Measurements from ENCODE around the gene MYL7. TPM values are rescaled to one million over a fixed set of nuclear protein-coding genes. Genes with fewer than 3 reads are reported as not detected.

MYL7 gene
- total RNA-seq, 1 experiment from 2014 or later = 5.7 TPM

DNA sequence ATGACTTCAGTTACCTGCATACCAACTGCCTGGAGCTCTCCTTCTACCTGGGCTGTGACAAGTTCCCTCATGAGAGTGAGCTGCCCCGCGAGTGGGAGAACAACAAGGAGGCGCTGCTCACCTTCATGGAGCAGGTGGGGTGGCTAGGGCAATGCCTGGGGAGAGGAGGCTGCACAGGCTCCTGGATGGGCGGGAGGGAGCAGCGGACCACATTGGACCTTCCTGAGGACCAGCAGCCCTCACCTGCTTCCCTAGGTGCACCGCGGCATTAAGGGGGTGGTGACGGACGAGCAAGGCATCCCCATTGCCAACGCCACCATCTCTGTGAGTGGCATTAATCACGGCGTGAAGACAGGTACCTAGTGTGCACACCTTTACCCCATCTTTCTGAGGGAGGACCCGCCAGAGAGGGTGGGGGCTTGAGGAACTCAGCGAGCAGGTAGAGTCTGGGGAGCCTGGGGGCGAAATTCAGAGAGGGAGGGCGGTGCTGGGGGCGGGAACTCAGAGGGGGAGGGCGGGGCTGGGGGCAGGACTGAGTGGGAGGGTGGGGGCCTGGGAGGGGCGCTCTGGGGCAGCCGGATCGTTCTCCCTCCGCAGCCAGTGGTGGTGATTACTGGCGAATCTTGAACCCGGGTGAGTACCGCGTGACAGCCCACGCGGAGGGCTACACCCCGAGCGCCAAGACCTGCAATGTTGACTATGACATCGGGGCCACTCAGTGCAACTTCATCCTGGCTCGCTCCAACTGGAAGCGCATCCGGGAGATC, 28.0 kb downstream of the MYL7 start:
- H2BK5ac ChIP-seq (ENCODE audit: insufficient read length, low read length) = no peak overlapping the region
- Mint-ChIP-seq H3K36me3 (ENCODE audit: insufficient read depth in 1 of 3, low read depth in 3 of 3) (peaks cover 21 to 63% (median 58%) of the 10 kb centered on the region in 3 experiments; a peak in 6 of 7 replicates), H3K9me3 (no peaks in the 10 kb centered on the region), H3K4me1 (0 out of 4 replicates have a peak, but pooled peaks cover 0 to 4% of the 10 kb centered on the region in 2 experiments), H3K4me3 (no peak overlapping the region), H3K27me3 (ENCODE audit: low read depth) (no peaks in the 10 kb centered on the region; the same call in 1 of the 2 replicates), H3K27ac (peak overlapping the region in 1 of 3 experiments; percentile 62; a peak in 1 of 7 replicates)
- H3K27ac ChIP-seq (ENCODE audit: insufficient read length, low read depth, low read length) = no peak overlapping the region
- H2AFZ ChIP-seq (ENCODE audit: low read length) = no peak overlapping the region
- TF ChIP-seq, protein P1, sequence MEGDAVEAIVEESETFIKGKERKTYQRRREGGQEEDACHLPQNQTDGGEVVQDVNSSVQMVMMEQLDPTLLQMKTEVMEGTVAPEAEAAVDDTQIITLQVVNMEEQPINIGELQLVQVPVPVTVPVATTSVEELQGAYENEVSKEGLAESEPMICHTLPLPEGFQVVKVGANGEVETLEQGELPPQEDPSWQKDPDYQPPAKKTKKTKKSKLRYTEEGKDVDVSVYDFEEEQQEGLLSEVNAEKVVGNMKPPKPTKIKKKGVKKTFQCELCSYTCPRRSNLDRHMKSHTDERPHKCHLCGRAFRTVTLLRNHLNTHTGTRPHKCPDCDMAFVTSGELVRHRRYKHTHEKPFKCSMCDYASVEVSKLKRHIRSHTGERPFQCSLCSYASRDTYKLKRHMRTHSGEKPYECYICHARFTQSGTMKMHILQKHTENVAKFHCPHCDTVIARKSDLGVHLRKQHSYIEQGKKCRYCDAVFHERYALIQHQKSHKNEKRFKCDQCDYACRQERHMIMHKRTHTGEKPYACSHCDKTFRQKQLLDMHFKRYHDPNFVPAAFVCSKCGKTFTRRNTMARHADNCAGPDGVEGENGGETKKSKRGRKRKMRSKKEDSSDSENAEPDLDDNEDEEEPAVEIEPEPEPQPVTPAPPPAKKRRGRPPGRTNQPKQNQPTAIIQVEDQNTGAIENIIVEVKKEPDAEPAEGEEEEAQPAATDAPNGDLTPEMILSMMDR (conservative IDR thresholded peaks at IDR 0.05) = no peak
- H3K4me1 ChIP-seq (ENCODE audit: insufficient read depth, low read length) = no peaks in the 10 kb centered on the region
- H4K5ac ChIP-seq (ENCODE audit: insufficient read length, low read depth, low read length) = no peak overlapping the region
- no peak overlapping the region for H3K14ac ChIP-seq (ENCODE audit: insufficient read depth, low read length)
- no peak overlapping the region for H2BK12ac ChIP-seq (ENCODE audit: insufficient read length, low read depth, low read length)
- no peaks in the 10 kb centered on the region for H3K79me1 ChIP-seq (ENCODE audit: insufficient read depth, low read depth, low read length, poor library complexity, severe bottlenecking)
- no peaks in the 10 kb centered on the region for H3K9me3 ChIP-seq (ENCODE audit: control insufficient read depth, low read depth, low read length)
- H4K8ac ChIP-seq (replicated peaks; ENCODE audit: insufficient read length, low read depth, low read length) = no peak overlapping the region
- no peak overlapping the region for H2AK5ac ChIP-seq (ENCODE audit: insufficient read length, low read length)
- H3K23ac ChIP-seq (ENCODE audit: insufficient read length, low read depth, low read length) = no peak overlapping the region
- no peak overlapping the region for H3K18ac ChIP-seq (ENCODE audit: insufficient read length, low read depth, low read length)
- no peak overlapping the region for H4K91ac ChIP-seq (ENCODE audit: insufficient read length, low read depth, low read length)
- H3K23me2 ChIP-seq (ENCODE audit: insufficient read length, low read depth, low read length, poor library complexity, severe bottlenecking) = no peaks in the 10 kb centered on the region
- no peak for DNase-seq
- no peak overlapping the region for H3K9ac ChIP-seq (ENCODE audit: extremely low read depth, insufficient read length, low read length)
- no peak overlapping the region for H2BK120ac ChIP-seq (ENCODE audit: low read depth, low read length, poor library complexity, severe bottlenecking)
- no peak overlapping the region for H2BK15ac ChIP-seq (ENCODE audit: low read depth, low read length)
- H3K56ac ChIP-seq (ENCODE audit: insufficient read length, low read depth, low read length) = no peak overlapping the region
- no peaks in the 10 kb centered on the region for H4K20me1 ChIP-seq (ENCODE audit: control insufficient read depth, insufficient read depth, insufficient read length)
- no peaks in the 10 kb centered on the region for H3K27me3 ChIP-seq (ENCODE audit: insufficient read depth, low read length)
- H3T11ph ChIP-seq (ENCODE audit: low read length) = no peak overlapping the region
- H3K4me2 ChIP-seq (ENCODE audit: insufficient read depth, insufficient read length, low read length) = no peak overlapping the region
- no CpG with 5 or more reads among the region's 34 CpGs for WGBS (ENCODE audit: extremely low coverage, insufficient read length, low lambda C conversion rate)
- H3K79me2 ChIP-seq (ENCODE audit: insufficient read depth, low read length) = no peaks in the 10 kb centered on the region
- H3K4ac ChIP-seq (ENCODE audit: low read depth, low read length) = no peak overlapping the region
- no peak overlapping the region for H2BK20ac ChIP-seq (ENCODE audit: low read depth, low read length, poor library complexity, severe bottlenecking)

Data from H9 (cell line).